ENCODE data around the gene IQCH.
"Not testable (repeated sequence)": the region's sequence is repeated elsewhere in the genome, so short reads cannot be mapped to it uniquely, and the experiment has no call there.

Gene IQCH

GRCh38 chr15:67361100-67361499 lies 106.5 kb downstream of the IQCH start:
- DNase-seq = no peak

- DNase-seq = not testable (repeated sequence)
These were observed 109.1 kb downstream of the IQCH start for GRCh38 chr15:67363712-67364111.

- DNase-seq = no peak
These were observed 111.4 kb downstream of the IQCH start for GRCh38 chr15:67365994-67366393.

- no peak for DNase-seq
These were observed 112.3 kb downstream of the IQCH start for GRCh38 chr15:67366904-67367303.

GRCh38 chr15:67369359-67369998 lies 114.9 kb downstream of the IQCH start:
- DNase-seq = no peak

GRCh38 chr15:67370206-67370954 lies 115.8 kb downstream of the IQCH start:
- DNase-seq = no peak

- DNase-seq = no peak
These were observed 118.0 kb downstream of the IQCH start for GRCh38 chr15:67372543-67372942.

- DNase-seq = no peak
These were observed 118.5 kb downstream of the IQCH start for GRCh38 chr15:67372986-67373675.

GRCh38 chr15:67373971-67374370 lies 119.4 kb downstream of the IQCH start:
- DNase-seq = no peak

- DNase-seq = no peak
These were observed 124.9 kb downstream of the IQCH start for GRCh38 chr15:67379530-67379929.

- no peak for DNase-seq
These were observed 126.3 kb downstream of the IQCH start for GRCh38 chr15:67380921-67381320.

GRCh38 chr15:67381416-67382045 lies 126.9 kb downstream of the IQCH start:
- DNase-seq = no peak

GRCh38 chr15:67382723-67383122 lies 128.1 kb downstream of the IQCH start:
- no peak for DNase-seq

GRCh38 chr15:67383899-67384298 lies 129.3 kb downstream of the IQCH start:
- DNase-seq = no peak

GRCh38 chr15:67384761-67385160 lies 130.2 kb downstream of the IQCH start:
- no peak for DNase-seq

- no peak for DNase-seq
These were observed 131.4 kb downstream of the IQCH start for GRCh38 chr15:67385971-67386370.

GRCh38 chr15:67386947-67387346 lies 132.4 kb downstream of the IQCH start:
- DNase-seq = no peak

GRCh38 chr15:67389975-67390374 lies 135.4 kb downstream of the IQCH start:
- DNase-seq = no peak

GRCh38 chr15:67394873-67395639 lies 140.5 kb downstream of the IQCH start:
- no peak for DNase-seq

- DNase-seq = no peak
These were observed 141.5 kb downstream of the IQCH start for GRCh38 chr15:67396114-67396513.

GRCh38 chr15:67397139-67397538 lies 142.6 kb downstream of the IQCH start:
- no peak for DNase-seq

GRCh38 chr15:67399925-67400324 lies 145.3 kb downstream of the IQCH start:
- no peak for DNase-seq

GRCh38 chr15:67400890-67401289 lies 146.3 kb downstream of the IQCH start:
- no peak for DNase-seq

Data from stimulated activated CD4-positive, alpha-beta T cell treated with anti-CD3 and anti-CD28 coated beads, Interleukin-4, amount 100 ng/mL, for 4 hours (primary cell).